Peyer's patch (tissue), 4 donors: Measurements from ENCODE around the gene ZNF85. TPM values are rescaled to one million over a fixed set of nuclear protein-coding genes. Genes with fewer than 3 reads are reported as not detected.
A peak's percentile ranks its signal among the peaks of the same experiment; 100 is the strongest.
"Not testable (repeated sequence)": the region's sequence is repeated elsewhere in the genome, so short reads cannot be mapped to it uniquely, and the experiment has no call there.

Source experiments
- DNase-seq, 3 donors: peaks; one replicate each; pipeline ENCODE4 v3.0.0-alpha.2; 2017 to 2019
- H3K27ac ChIP-seq, 4 donors: fragments of 200-600 bp; sonication (generic); one replicate each; pipeline ENCODE4 v1.5.1; 2016 to 2019
- H3K27me3 ChIP-seq, 2 donors: fragments of 200-600 bp; sonication (generic); one replicate each; pipeline ENCODE4 v1.5.1; 2019
- H3K36me3 ChIP-seq, 3 donors: fragments of 200-600 bp; sonication (generic); one replicate each; pipeline ENCODE4 v1.5.1; 2016 to 2019
- H3K4me1 ChIP-seq, 4 donors: fragments of 200-600 bp; sonication (generic); one replicate each; pipeline ENCODE4 v1.5.1; 2016 to 2019
- H3K4me3 ChIP-seq, 4 donors: fragments of 200-600 bp; sonication (generic); 1 replicate in 3 of 4; 2 replicates in 1 of 4; pipeline ENCODE4 v1.5.1; 2016 to 2019; ENCODE audit warnings: mild to moderate bottlenecking in 1 of 4
- H3K9me3 ChIP-seq, 4 donors: fragments of 200-600 bp; sonication (generic); one replicate each; pipeline ENCODE4 v1.5.1; 2016 to 2019; ENCODE audit warnings: mild to moderate bottlenecking in 1 of 4
- CTCF ChIP-seq, 6 experiments: fragments of 450-650 bp in 4 of 6; fragments of 200-600 bp in 2 of 6; sonication (generic) in 1 of 6; IDR thresholded peaks; one replicate each; pipeline ENCODE4 v1.5.1; 2017 to 2019; ENCODE audit warnings: antibody characterized with exemption in 6 of 6, mild to moderate bottlenecking in 3 of 6, moderate library complexity in 1 of 6
- POLR2A ChIP-seq, 2 donors: fragments of 450-650 bp; IDR thresholded peaks; one replicate each; pipeline ENCODE4 v1.5.1; 2017; ENCODE audit warnings: antibody characterized with exemption in 2 of 2, mild to moderate bottlenecking in 2 of 2, moderate library complexity in 2 of 2
- total RNA-seq, 4 donors: library from RNA; depleted of rRNA; stranded (reverse); fragments of >200 nt; gene quantifications; one replicate each; pipeline ENCODE4 v1.1.0, GENCODE V29; 2016

Gene ZNF85
- total RNA-seq, 4 donors from 2014 or later, result 3.2 to 47.9 (median 4.3) TPM

- Histone ChIP-seq H3K27me3 (no peaks in the 10 kb centered on the region), H3K4me3 (no peak overlapping the region), H3K9me3 (no peaks in the 10 kb centered on the region), H3K4me1 (no peaks in the 10 kb centered on the region), H3K36me3 (no peaks in the 10 kb centered on the region), H3K27ac (no peak overlapping the region)
- no peak for DNase-seq
- no peak for TF ChIP-seq CTCF (IDR thresholded peaks at IDR 0.05)
- no peak for TF ChIP-seq POLR2A (IDR thresholded peaks at IDR 0.05)
Measured at GRCh38 chr19:20964798-20965197, 41.7 kb downstream of the ZNF85 start.

- H3K27ac ChIP-seq, result no peak overlapping the region
- H3K4me1 ChIP-seq, result no peaks in the 10 kb centered on the region
- DNase-seq, result no peak
- H3K4me3 ChIP-seq, result no peak overlapping the region
- no peaks in the 10 kb centered on the region for H3K36me3 ChIP-seq
- H3K9me3 ChIP-seq, result peaks cover 0 to 5% (median 0%) of the 10 kb centered on the region in 4 donors
- no peaks in the 10 kb centered on the region for H3K27me3 ChIP-seq
- TF ChIP-seq POLR2A (IDR thresholded peaks at IDR 0.05) (no peak), CTCF (IDR thresholded peaks at IDR 0.05) (no peak)
Measured at GRCh38 chr19:20968092-20968491, 45.0 kb downstream of the ZNF85 start.

- no peak for DNase-seq
Measured at GRCh38 chr19:20969498-20969897, 46.4 kb downstream of the ZNF85 start.

GRCh38 chr19:20969898-20970297 is 46.8 kb downstream of the ZNF85 start:
- no peak overlapping the region for H3K27ac ChIP-seq
- H3K36me3 ChIP-seq, result no peaks in the 10 kb centered on the region
- TF ChIP-seq CTCF (IDR thresholded peaks at IDR 0.05) (no peak), POLR2A (IDR thresholded peaks at IDR 0.05) (no peak)
- H3K9me3 ChIP-seq, result peaks cover 0 to 5% (median 0%) of the 10 kb centered on the region in 4 donors
- no peak for DNase-seq
- H3K4me3 ChIP-seq, result no peak overlapping the region
- H3K4me1 ChIP-seq, result no peaks in the 10 kb centered on the region
- no peaks in the 10 kb centered on the region for H3K27me3 ChIP-seq

More at GRCh38 chr19:20969498-20969897, 46.4 kb downstream of the ZNF85 start:
- no peaks in the 10 kb centered on the region for H3K4me1 ChIP-seq
- no peaks in the 10 kb centered on the region for H3K27me3 ChIP-seq
- no peaks in the 10 kb centered on the region for H3K36me3 ChIP-seq
- H3K27ac ChIP-seq, result no peak overlapping the region
- no peak overlapping the region for H3K4me3 ChIP-seq
- peaks cover 0 to 5% (median 0%) of the 10 kb centered on the region in 4 donors for H3K9me3 ChIP-seq
- TF ChIP-seq CTCF (IDR thresholded peaks at IDR 0.05) (no peak), POLR2A (IDR thresholded peaks at IDR 0.05) (no peak)

- not testable (repeated sequence) for DNase-seq, H3K9me3 ChIP-seq, H3K4me1 ChIP-seq, H3K27ac ChIP-seq, H3K27me3 ChIP-seq, H3K36me3 ChIP-seq, H3K4me3 ChIP-seq
Measured at GRCh38 chr19:20992788-20993187, 69.7 kb downstream of the ZNF85 start.

- no peaks in the 10 kb centered on the region for H3K27me3 ChIP-seq
- no peaks in the 10 kb centered on the region for H3K36me3 ChIP-seq
- H3K27ac ChIP-seq, result peak overlapping the region in 1 of 4 donors; percentile 25
- peak; percentile 52 to 91 (median 89) for DNase-seq
- H3K9me3 ChIP-seq, result no peaks in the 10 kb centered on the region
- peak overlapping the region; percentile 19 to 47 (median 44) for H3K4me3 ChIP-seq
- H3K4me1 ChIP-seq, result no peaks in the 10 kb centered on the region
- TF ChIP-seq POLR2A (IDR thresholded peaks at IDR 0.05) (no peak), CTCF (IDR thresholded peaks at IDR 0.05) (no peak)
Measured at GRCh38 chr19:20999731-21000352, 76.8 kb downstream of the ZNF85 start.

Other genes starting within 250 kb of the ZNF85 start
- gene ZNF66, start 146.9 kb upstream of the ZNF85 start, total RNA-seq, result 10 to 100 TPM in 1 of 4 donors, 1 to 10 TPM in 3; 4.9 to 11.6 (median 7.0) TPM
- 10 to 100 TPM in 2 of 4 donors, 1 to 10 TPM in 2; 8.6 to 14.9 (median 10.2) TPM for gene ZNF430, start 97.4 kb downstream of the ZNF85 start, total RNA-seq
- gene ZNF714, start 159.0 kb downstream of the ZNF85 start, total RNA-seq, result 10 to 100 TPM in 2 of 4 donors, 1 to 10 TPM in 2; 7.8 to 16.5 (median 11.4) TPM
- gene ZNF431, start 218.8 kb downstream of the ZNF85 start, total RNA-seq, result 10 to 100 TPM; 11.8 to 54.5 (median 14.5) TPM